ENCODE measurements around the gene PARD3.
A peak's percentile ranks its signal among the peaks of the same experiment; 100 is the strongest.
"Not testable (repeated sequence)": the region's sequence is repeated elsewhere in the genome, so short reads cannot be mapped to it uniquely, and the experiment has no call there.

The PARD3 gene

DNA sequence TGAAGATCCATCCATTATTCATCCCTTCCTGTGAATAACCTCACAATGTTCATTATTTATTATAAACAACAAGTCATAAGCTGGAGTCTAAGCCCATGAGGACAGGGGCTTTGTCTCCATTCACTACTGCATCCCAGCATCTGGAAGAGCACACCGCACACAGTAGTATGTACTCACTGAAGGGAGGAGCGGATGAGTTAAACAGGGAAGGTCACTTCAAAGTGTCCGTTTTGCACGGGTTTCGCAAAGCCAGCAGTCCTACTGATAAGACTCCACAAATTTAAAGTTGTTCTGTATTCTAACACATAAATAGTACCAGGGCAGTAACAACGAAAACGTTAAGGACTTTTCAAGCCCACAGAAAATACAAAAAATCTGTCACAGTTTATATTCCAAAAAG lies 167.9 kb downstream of the PARD3 start:
- H3K27ac ChIP-seq = no peak overlapping the region
- no peak for DNase-seq (ENCODE audit: low spot score)
- no peak for TF ChIP-seq CTCF (conservative IDR thresholded peaks at IDR 0.05; ENCODE audit: low read depth)
- POLR2A ChIA-PET (ENCODE audit: low non-redundant PET) = no interaction called here
- CTCF ChIA-PET = no interaction called here

DNA sequence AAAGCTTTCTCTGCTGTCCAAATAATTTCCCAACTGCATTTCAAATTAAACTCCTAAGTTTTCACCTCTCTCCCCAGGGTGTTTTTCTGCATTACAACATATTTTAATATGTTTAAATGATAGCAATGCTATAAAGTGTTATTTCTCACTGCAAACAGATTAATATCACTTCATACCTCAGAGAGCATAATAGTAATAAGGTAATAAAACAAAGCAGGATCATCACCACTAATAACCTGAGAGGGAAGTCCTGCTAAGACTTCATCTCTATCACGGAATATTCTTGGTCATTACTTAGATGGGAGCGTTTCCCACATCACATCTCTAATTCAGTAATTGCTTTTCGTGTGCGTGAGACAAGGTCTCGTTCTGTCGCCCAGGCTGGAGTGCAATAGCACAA lies 168.8 kb downstream of the PARD3 start:
- POLR2A ChIA-PET (ENCODE audit: low non-redundant PET) = no interaction called here
- no peak overlapping the region for H3K27ac ChIP-seq
- no peak for DNase-seq (ENCODE audit: low spot score)
- CTCF ChIA-PET = no interaction called here
- TF ChIP-seq CTCF (conservative IDR thresholded peaks at IDR 0.05; ENCODE audit: low read depth) = no peak

DNA sequence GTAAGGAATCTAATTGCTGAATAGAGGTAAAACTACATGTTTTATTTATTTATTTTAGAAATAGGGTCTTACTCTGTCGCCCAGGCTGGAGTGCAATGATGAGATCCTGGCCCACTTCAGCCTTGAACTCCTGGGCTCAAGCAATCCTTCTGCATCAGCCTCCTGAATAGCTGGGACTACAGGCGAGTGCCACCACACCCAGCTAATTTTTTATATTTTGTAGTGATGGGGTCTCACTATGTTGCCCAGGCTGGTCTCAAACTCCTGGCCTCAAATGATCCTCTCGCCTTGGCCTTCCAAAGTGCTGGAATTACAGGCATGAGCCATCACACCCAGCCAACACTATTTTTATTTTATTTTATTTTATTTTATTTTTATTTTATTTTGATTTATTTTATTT lies 170.3 kb downstream of the PARD3 start:
- H3K27ac ChIP-seq; DNase-seq (ENCODE audit: low spot score); POLR2A ChIA-PET (ENCODE audit: low non-redundant PET); CTCF ChIA-PET: not testable (repeated sequence)

DNA sequence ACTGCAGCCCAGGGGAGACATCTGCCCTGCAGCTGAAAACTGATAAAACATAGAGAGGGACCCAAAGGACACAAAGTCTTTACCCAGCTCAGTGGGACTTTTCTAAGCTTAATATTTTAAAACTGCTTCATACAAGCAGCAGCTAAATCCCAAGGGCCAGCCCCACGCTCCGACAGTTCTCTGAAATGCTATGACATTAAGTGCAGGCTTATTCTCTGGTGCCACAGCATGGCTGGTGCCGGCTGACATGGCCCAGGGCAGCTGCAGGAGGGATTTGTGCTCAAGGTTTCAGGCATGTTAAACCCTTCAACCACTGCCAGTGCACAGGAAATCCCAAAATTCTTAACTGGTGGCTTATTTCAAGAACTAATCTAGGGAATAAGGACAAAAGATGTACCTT lies 170.9 kb downstream of the PARD3 start:
- DNase-seq (ENCODE audit: low spot score) = no peak
- ChIA-PET POLR2A (ENCODE audit: low non-redundant PET) (no interaction called here), CTCF (no interaction called here)
- H3K27ac ChIP-seq = no peak overlapping the region
- TF ChIP-seq CTCF (conservative IDR thresholded peaks at IDR 0.05; ENCODE audit: low read depth) = no peak

GRCh38 chr10:34643620-34644019 lies 171.5 kb downstream of the PARD3 start:
- no peak for TF ChIP-seq CTCF (conservative IDR thresholded peaks at IDR 0.05; ENCODE audit: low read depth)
- no peak overlapping the region for H3K27ac ChIP-seq
- POLR2A ChIA-PET (ENCODE audit: low non-redundant PET) = no interaction called here
- DNase-seq (ENCODE audit: low spot score) = no peak
- CTCF ChIA-PET = no interaction called here

DNA sequence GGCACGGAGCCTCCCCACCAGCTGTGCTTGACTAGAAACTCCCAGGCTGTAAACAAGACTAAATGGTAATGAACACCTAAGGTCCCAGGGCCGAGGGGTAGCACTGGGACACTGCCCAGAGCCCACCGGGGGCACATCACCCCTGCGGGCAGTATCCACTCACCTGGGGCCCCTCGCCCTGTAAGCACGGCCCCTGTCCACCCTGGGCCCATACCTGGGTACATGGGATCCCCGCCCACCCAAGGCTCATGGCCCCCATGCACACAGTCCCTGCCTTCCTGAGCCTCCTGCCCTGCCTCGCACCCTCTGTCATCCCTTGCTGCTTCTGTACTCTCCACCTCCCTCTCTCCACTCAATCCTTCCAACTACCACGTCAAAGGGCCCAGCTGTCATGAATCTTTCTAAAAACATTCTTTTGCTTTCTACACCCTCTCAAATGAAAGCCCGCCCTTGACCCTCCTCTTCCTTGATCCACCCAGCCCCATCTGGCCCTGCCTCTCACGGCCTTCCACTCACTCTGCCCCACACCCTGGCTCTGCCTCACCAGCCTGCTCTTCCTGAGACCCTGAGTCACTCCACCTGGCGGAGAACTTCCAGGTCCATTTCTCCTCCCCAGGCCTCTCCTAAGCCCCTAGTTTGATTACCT lies 173.1 kb downstream of the PARD3 start:
- no peak for DNase-seq (ENCODE audit: low spot score)
- peak overlapping the region; percentile 25 for H3K27ac ChIP-seq
- POLR2A ChIA-PET (ENCODE audit: low non-redundant PET) = no interaction called here
- CTCF ChIA-PET = no interaction called here
- no peak for TF ChIP-seq CTCF (conservative IDR thresholded peaks at IDR 0.05; ENCODE audit: low read depth)

- no peak for TF ChIP-seq CTCF (conservative IDR thresholded peaks at IDR 0.05; ENCODE audit: low read depth)
- no peak overlapping the region for H3K27ac ChIP-seq
- ChIA-PET POLR2A (ENCODE audit: low non-redundant PET) (no interaction called here), CTCF (no interaction called here)
- DNase-seq (ENCODE audit: low spot score) = no peak
Observed at GRCh38 chr10:34641147-34641912, 173.8 kb downstream of the PARD3 start.

Data from RWPE1 (cell line).